PC-3 (cell line): ENCODE measurements around the gene LBHD1. TPM values are rescaled to one million over a fixed set of nuclear protein-coding genes. Genes with fewer than 3 reads are reported as not detected.

Source experiments
- ATAC-seq: fragments of 200-7000 bp; cut with Tn5 transposase; 2 replicates; pipeline ENCODE4 v1.9.1; 2020; ENCODE audit warnings: mild to moderate bottlenecking, moderate library complexity
- BruUV-seq: library from RNA; stranded (reverse); fragments of 400-500 nt; replicated peaks from 2 replicates; lab custom pipeline; 2021; lab: Mats Ljungman, UMichigan
- CTCF ChIA-PET: fragments of 300-600 bp; sonication (Branson Sonifier 250); formaldehyde crosslinking; loops from one replicate; lab custom pipeline; 2022; ENCODE audit warnings: antibody characterized with exemption; lab: Charles Lee
- POLR2A ChIA-PET: fragments of 300-600 bp; sonication (Branson Sonifier 250); formaldehyde crosslinking; loops from one replicate; lab custom pipeline; 2022; ENCODE audit warnings: antibody characterized with exemption; ENCODE audit not compliant: unreplicated experiment; lab: Charles Lee
- DNase-seq: peaks from one replicate; pipeline ENCODE4 v3.0.0-alpha.2; 2015
- H2AFZ ChIP-seq: fragments of 300-600 bp; sonication (generic); 2 replicates; pipeline ENCODE4 v1.6.0; 2016; ENCODE audit warnings: antibody characterized with exemption, low read length
- H3F3A ChIP-seq: fragments of 300-600 bp; sonication (generic); one replicate; pipeline ENCODE4 v1.6.0; 2017; ENCODE audit warnings: antibody characterized with exemption, low read length, control low read depth, mild to moderate bottlenecking; ENCODE audit not compliant: unreplicated experiment
- H3K27ac ChIP-seq: fragments of 300-600 bp; sonication (generic); 2 replicates; pipeline ENCODE4 v1.5.1; 2016; ENCODE audit warnings: mild to moderate bottlenecking, low read length
- H3K27me3 ChIP-seq: fragments of 300-600 bp; sonication (generic); 2 replicates; pipeline ENCODE4 v1.6.1; 2016; ENCODE audit warnings: low read length, mixed read lengths
- H3K36me3 ChIP-seq: fragments of 300-600 bp; sonication (generic); 2 replicates; pipeline ENCODE4 v1.6.1; 2016; ENCODE audit warnings: low read depth, mixed run types, low read length, mixed read lengths
- H3K4me1 ChIP-seq: fragments of 300-600 bp; sonication (generic); 2 replicates; pipeline ENCODE4 v1.5.1; 2016; ENCODE audit warnings: low read length; ENCODE audit not compliant: insufficient read depth
- H3K4me2 ChIP-seq: fragments of 300-600 bp; sonication (generic); 2 replicates; pipeline ENCODE4 v1.6.0; 2016; ENCODE audit warnings: low read length
- H3K4me3 ChIP-seq: fragments of 300-600 bp; sonication (generic); 2 replicates; pipeline ENCODE4 v1.5.1; 2016; ENCODE audit warnings: mild to moderate bottlenecking, low read length, mixed read lengths
- H3K79me2 ChIP-seq: fragments of 300-600 bp; sonication (generic); 2 replicates; pipeline ENCODE4 v1.6.1; 2017; ENCODE audit warnings: low read length, mixed read lengths
- H3K9ac ChIP-seq: fragments of 300-600 bp; sonication (generic); 2 replicates; pipeline ENCODE4 v1.6.0; 2016; ENCODE audit warnings: mild to moderate bottlenecking, low read length
- H3K9me2 ChIP-seq: fragments of 300-600 bp; sonication (generic); replicated peaks from 2 replicates; pipeline ENCODE4 v1.6.1; 2016; ENCODE audit warnings: mixed run types, low read length, mixed read lengths
- H3K9me3 ChIP-seq: fragments of 300-600 bp; sonication (generic); 2 replicates; pipeline ENCODE4 v1.6.1; 2016; ENCODE audit warnings: low read length, mixed read lengths
- H4K20me1 ChIP-seq: fragments of 300-600 bp; sonication (generic); 2 replicates; pipeline ENCODE4 v1.6.1; 2016; ENCODE audit warnings: low read length, mixed read lengths
- CTCF ChIP-seq: fragments of 300-600 bp; sonication (generic); conservative IDR thresholded peaks from 2 replicates; pipeline ENCODE4 v1.5.1; 2017; ENCODE audit warnings: antibody characterized with exemption, low read depth, mild to moderate bottlenecking, low read length
- EZH2 ChIP-seq: fragments of 300-600 bp; sonication (generic); IDR thresholded peaks from one replicate; pipeline ENCODE4 v1.6.1; 2017; ENCODE audit warnings: antibody characterized with exemption, mild to moderate bottlenecking, low read length; ENCODE audit not compliant: unreplicated experiment
- EZH2phosphoT487 ChIP-seq: fragments of 300-600 bp; sonication (generic); IDR thresholded peaks from 2 replicates; pipeline ENCODE4 v1.6.1; 2018; ENCODE audit warnings: mild to moderate bottlenecking, antibody characterized with exemption, low read length, borderline replicate concordance
- intact Hi-C: fragments of 100-400 bp; cut with micrococcal nuclease; formaldehyde crosslinking; loops from 2 replicates; pipeline ENCODE4 v1.9.0; 2023
- total RNA-seq: library from RNA; depleted of rRNA; stranded (reverse); fragments of >200 nt; gene quantifications from 2 replicates; pipeline ENCODE4 v1.2.3, GENCODE V29; 2014

LBHD1 gene
- total RNA-seq, 1 experiment from 2014 or later: 9.7 TPM

- no peaks in the 10 kb centered on the region for H4K20me1 ChIP-seq
- peak overlapping the region; percentile 79 for H3K27ac ChIP-seq
- H3K9me2 ChIP-seq: no peaks in the 10 kb centered on the region
- ChIA-PET POLR2A (interaction anchor here (0.6 to 1.2 kb wide), 3 partner anchors 31 to 131 kb away, joined by 4 to 20 read pairs (median 6); partner anchors contain the start of genes EEF1G and TUT1), CTCF (interaction anchor here (0.5 to 1.3 kb wide), 4 partner anchors 42 to 156 kb away, joined by 3 to 6 read pairs (median 4); partner anchors contain the start of genes C11orf98, CSKMT and TAF6L)
- H3K9me3 ChIP-seq: no peaks in the 10 kb centered on the region
- H3K36me3 ChIP-seq: peaks cover 25% of the 10 kb centered on the region
- DNase-seq: no peak
- H3K9ac ChIP-seq: peak overlapping the region; percentile 41
- no peak for ATAC-seq
- peaks cover 13% of the 10 kb centered on the region for H3F3A ChIP-seq
- peaks cover 21% of the 10 kb centered on the region for H3K4me1 ChIP-seq
- intact Hi-C loops: loop anchor here (2.0 kb wide), 1 partner anchor 30 kb away; the partner anchor contains the start of gene INTS5
- H2AFZ ChIP-seq: peak overlapping the region; percentile 74
- peaks cover 24% of the 10 kb centered on the region for H3K79me2 ChIP-seq
- TF ChIP-seq CTCF (no peak), EZH2 (no peak), EZH2phosphoT487 (no peak)
- TSS peak; percentile 99 for BruUV-seq
- H3K27me3 ChIP-seq: no peaks in the 10 kb centered on the region
- peak overlapping the region; percentile 84 for H3K4me2 ChIP-seq
- H3K4me3 ChIP-seq: no peak overlapping the region; the same call in 1 of the 2 replicates
These were observed 49.5 kb downstream of the LBHD1 start for GRCh38 chr11:62622476-62623089.

DNA sequence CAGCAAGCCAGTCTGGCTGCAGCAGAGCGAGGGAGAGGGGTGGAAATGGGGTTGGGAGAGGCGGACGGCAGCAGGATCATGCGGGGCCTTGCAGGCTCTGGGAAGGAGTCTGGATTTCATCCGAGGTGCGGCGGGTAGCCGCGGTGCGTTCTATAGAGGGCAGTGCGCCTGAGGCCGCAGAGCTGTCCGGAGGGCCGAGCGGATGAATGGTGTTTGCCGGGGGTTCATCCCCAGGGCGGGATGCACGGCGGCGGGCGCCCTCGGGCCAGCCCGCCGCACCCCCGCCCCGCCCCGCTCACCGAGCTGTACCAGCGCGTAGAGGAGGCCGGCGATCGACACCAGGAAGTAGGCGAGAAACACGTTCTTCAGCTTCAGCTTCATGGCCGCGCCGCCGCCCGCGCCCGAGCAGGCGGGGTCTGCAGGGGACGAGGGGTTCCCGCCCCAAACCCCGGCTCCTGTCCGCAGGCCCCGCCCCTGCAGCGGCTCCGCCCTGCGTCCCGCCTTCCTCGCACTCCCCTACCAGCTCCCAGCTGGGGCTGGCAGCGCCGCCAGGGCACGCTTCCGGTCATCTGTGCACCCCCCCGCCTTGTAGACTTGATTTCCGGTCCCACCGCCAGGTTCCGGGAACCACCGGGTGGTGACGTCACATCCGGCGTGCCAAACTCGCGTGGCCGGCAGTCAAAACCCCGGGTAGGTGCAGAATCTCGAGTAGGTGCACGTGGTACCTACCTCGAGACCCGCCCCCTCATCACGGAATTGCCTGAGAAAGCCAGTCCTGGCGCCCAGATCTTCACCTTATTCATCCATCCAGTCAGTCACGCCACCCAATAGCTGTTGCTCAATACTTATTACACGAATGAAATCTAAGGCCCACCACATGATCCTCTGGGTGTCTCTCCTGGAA lies 50.2 kb downstream of the LBHD1 start, which contains the start of gene B3GAT3:
Gene B3GAT3 (minus strand): TSS at position 420 of the 904 bp plus-strand sequence. CDS start 39 bp downstream, at position 381.
- Histone ChIP-seq H3F3A (peaks cover 13% of the 10 kb centered on the region), H3K4me2 (peak within 1 kb of the TSS; percentile 84), H3K9me3 (no peaks in the 10 kb centered on the region), H4K20me1 (no peaks in the 10 kb centered on the region), H3K36me3 (peaks cover 21% of the 10 kb centered on the region), H3K9me2 (no peaks in the 10 kb centered on the region), H2AFZ (peak within 1 kb of the TSS; percentile 74), H3K4me3 (peak within 1 kb of the TSS; percentile 88), H3K4me1 (peaks cover 21% of the 10 kb centered on the region), H3K27me3 (no peaks in the 10 kb centered on the region), H3K79me2 (peaks cover 24% of the 10 kb centered on the region), H3K9ac (peak within 1 kb of the TSS; percentile 85), H3K27ac (peak within 1 kb of the TSS; percentile 79)
- intact Hi-C loops: loop anchor here (2.0 kb wide), 1 partner anchor 31 kb away; the partner anchor contains the start of gene INTS5
- CTCF ChIA-PET: interaction anchor here (0.5 to 2.0 kb wide), 4 partner anchors 10 to 149 kb away, joined by 3 to 6 read pairs (median 6); partner anchors contain the start of genes C11orf98, CSKMT and TAF6L
- BruUV-seq: no TSS peak
- POLR2A ChIA-PET: interaction anchor here (0.6 to 1.2 kb wide), 6 partner anchors 16 to 698 kb away, joined by 3 to 20 read pairs (median 5); partner anchors contain the start of genes EEF1G, INTS5 and TUT1
- TF ChIP-seq CTCF (no peak), EZH2phosphoT487 (no peak), EZH2 (no peak)
- peak; percentile 95 for ATAC-seq
- peak; percentile 99 for DNase-seq
